ENCODE data around the gene MYLK4.

DNA sequence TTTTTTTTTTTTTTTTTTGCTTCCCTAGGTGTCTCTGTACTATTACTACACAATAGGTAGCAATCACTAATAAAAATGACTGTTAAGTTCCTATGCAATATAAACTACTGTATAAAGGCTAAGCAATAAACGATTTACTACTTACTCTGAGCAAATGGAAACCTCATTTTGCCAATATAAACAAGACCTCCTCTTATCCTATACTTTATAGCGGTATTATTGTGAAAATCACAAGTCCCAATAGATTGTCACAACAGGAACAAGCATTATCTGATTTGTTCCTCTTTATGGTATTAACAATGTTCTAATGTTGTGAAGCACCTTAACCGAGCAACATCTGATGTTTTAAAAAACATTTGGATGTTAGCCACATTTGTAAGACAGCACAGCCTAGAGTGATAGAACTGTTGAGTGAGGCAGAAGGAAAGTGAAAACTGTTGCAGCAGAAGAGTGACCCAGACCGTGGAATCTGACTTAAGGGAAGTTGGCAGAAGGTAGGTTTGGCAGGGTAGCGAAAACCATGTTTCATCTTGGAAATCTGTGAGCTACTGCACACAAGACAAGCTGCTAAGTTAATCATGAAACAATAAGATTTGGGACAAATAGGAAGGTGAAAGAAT, 94.2 kb downstream of the MYLK4 start:
- no peak for TF ChIP-seq POLR2AphosphoS5 (IDR thresholded peaks at IDR 0.05)
- TF ChIP-seq, protein P1, sequence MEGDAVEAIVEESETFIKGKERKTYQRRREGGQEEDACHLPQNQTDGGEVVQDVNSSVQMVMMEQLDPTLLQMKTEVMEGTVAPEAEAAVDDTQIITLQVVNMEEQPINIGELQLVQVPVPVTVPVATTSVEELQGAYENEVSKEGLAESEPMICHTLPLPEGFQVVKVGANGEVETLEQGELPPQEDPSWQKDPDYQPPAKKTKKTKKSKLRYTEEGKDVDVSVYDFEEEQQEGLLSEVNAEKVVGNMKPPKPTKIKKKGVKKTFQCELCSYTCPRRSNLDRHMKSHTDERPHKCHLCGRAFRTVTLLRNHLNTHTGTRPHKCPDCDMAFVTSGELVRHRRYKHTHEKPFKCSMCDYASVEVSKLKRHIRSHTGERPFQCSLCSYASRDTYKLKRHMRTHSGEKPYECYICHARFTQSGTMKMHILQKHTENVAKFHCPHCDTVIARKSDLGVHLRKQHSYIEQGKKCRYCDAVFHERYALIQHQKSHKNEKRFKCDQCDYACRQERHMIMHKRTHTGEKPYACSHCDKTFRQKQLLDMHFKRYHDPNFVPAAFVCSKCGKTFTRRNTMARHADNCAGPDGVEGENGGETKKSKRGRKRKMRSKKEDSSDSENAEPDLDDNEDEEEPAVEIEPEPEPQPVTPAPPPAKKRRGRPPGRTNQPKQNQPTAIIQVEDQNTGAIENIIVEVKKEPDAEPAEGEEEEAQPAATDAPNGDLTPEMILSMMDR (IDR thresholded peaks at IDR 0.05): no peak

Data from breast epithelium (tissue), 3 donors.